Measurements from ENCODE around the gene CYB5R3.

DNA sequence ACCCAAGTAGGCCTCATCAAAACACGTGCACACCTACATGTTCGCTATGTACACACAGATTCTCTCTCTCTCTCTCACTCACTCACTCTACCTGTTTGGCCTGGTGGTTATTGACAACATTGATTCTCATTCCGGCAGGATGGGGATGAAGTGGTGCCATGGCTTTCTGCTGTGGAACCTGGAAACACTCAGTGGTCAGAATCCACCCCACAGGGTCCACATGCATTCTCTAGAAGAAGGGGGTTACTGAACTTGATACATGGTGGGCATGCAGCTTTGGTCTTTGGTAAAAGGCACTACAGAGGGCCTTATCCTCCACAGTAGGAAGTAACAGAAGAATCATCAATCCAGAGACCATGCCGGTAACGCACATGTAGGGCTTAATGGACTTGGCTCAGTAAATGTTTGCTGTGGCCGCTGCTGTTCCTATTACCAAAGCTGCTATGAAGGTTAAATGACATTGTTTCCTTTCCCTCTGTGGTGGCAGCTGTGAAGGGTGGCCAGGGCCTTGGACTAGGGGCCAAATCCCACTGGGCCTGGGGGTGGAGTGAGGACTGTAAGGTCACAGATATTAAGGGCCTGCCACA is 47.2 kb downstream of the CYB5R3 start:
- TF ChIP-seq, protein P1, sequence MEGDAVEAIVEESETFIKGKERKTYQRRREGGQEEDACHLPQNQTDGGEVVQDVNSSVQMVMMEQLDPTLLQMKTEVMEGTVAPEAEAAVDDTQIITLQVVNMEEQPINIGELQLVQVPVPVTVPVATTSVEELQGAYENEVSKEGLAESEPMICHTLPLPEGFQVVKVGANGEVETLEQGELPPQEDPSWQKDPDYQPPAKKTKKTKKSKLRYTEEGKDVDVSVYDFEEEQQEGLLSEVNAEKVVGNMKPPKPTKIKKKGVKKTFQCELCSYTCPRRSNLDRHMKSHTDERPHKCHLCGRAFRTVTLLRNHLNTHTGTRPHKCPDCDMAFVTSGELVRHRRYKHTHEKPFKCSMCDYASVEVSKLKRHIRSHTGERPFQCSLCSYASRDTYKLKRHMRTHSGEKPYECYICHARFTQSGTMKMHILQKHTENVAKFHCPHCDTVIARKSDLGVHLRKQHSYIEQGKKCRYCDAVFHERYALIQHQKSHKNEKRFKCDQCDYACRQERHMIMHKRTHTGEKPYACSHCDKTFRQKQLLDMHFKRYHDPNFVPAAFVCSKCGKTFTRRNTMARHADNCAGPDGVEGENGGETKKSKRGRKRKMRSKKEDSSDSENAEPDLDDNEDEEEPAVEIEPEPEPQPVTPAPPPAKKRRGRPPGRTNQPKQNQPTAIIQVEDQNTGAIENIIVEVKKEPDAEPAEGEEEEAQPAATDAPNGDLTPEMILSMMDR (IDR thresholded peaks at IDR 0.05 in 8 of 11, conservative IDR thresholded peaks at IDR 0.05 in 3 of 11): no peak
- TF ChIP-seq POLR2AphosphoS5 (IDR thresholded peaks at IDR 0.05) (peak in 2 of 3 donors; percentile 30 to 40), POLR2A (IDR thresholded peaks at IDR 0.05) (no peak)
